Astrocyte (in vitro differentiated cells and primary cell): Measurements from ENCODE around the gene PPP1R9A.

Experiments used
- CTCF ChIP-seq: IDR thresholded peaks from 2 replicates; pipeline ENCODE4 v1.5.1; 2011; ENCODE audit warnings: low read depth, mild to moderate bottlenecking, inconsistent platforms, low read length, moderate library complexity; ENCODE audit not compliant: insufficient read depth
- EZH2 ChIP-seq: IDR thresholded peaks from 2 replicates; pipeline ENCODE4 v1.6.1; 2012; ENCODE audit warnings: mild to moderate bottlenecking, low read length, inconsistent platforms; ENCODE audit not compliant: insufficient read depth

GRCh38 chr7:94999069-94999351 is 91.6 kb downstream of the PPP1R9A start:
- TF ChIP-seq CTCF, result no peak
- TF ChIP-seq EZH2, result no peak
